GM21619 (cell line): ENCODE results near the gene PSMA6.
"Not testable (repeated sequence)": the region's sequence is repeated elsewhere in the genome, so short reads cannot be mapped to it uniquely, and the experiment has no call there.

Source experiments
- ATAC-seq: cut with Tn5 transposase; IDR thresholded peaks from one replicate; pipeline ENCODE4 v1.9.1; 2021; ENCODE audit not compliant: unreplicated experiment

Gene PSMA6

DNA sequence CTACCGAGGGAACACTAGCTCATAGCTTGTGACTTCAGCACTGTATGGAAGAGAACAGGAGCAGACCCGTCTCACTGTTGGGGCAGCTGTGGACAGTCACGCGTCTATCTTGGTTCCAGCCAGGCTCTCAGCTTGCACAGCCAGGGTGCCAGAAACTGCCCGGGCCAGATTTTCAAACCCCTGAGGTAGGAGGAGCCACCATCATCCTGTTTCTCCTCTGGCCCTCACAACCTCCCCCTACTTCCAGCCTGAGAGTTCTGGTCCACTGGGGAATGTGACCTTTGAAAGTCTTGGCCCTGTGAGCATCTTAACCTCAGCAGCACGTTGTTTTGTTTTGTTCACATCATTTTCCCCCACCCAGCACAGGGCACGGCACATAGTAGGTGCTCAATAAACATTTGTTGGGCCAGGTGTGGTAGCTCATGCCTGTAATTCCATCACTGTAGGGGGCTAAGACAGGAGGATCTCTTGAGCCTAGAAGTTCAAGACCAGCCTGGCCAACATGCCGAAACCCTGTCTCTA is 50.4 kb downstream of the PSMA6 start:
- ATAC-seq: no peak

DNA sequence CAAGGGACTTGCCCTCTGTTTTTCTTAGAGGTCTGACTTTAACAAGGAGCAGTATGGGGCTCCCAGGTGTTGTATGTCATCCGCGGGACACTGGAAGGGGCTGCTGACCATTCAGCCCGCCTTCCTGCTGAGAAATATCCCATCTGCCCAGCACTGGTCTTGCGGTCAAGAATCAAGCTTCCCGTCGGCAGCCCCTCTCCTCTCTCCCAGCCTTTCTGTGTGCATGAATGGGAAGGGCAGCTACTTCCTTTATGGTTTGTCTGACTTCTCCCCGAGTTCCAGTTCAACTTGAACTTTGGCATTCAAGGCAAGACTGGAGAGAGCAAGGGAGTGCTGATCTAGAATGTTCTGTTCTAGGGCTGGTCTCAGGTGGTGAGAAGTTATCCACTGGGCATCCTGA is 51.5 kb downstream of the PSMA6 start:
- ATAC-seq: no peak

DNA sequence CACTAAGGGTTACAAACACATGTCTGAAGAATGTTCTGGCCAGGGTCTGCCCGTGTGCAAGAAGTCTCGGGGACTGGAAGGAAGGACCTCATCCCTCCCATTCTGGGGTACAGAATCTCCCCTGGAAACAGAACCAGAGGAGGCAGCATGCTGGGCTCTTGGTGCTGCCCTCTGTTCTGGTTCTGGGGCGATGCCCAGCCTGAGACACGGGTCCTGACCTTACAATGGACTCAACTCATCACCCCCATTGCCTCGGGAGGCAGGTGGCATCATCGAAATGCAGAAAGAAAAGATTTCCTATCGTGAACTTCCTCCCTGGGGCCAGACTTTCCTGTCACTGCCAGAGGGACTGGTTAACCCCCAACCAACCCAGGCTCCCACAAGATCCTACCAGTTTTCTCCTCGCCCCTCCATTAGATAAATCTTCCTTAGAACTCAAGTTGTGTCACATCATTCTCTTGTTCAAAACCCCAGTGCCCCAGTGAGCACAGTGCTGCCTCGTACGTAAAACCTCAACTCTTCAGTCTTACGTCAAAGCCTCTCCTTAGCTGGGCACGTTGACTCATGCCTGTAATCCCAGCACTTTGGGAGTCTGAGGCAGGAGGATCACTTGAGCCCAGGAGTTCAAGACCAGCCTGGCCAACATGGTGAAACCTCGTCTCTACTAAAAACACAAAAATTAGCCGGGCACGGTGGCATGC is 52.1 kb downstream of the PSMA6 start:
- ATAC-seq: no peak

DNA sequence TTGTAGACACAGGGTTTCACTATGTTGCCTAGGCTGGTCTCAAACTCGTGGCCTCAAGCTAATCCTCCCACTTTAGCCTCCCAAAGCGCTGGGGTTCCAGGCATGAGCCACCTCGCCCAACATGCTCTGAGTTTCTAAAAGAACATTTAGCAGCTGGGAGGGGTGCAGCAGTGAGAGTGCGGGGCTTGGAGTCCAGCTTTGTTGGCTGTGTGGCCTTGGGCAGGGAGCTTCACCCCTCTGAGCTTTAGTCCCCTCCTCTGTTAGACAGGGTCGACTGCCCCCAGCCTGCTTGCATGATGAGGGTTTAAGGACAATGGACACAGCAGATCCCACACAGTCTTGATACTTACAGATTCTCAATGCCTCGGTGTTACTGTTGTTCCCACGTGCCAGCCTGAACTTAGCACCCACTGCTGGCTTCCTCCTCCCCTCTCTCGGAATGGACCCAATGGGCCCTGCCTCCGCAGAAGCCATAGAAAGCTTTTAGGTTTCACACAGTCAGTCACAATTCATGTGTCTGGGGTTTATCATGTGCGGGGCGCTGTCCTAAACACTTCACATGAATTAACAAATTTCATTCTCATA is 54.6 kb downstream of the PSMA6 start:
- ATAC-seq: no peak

DNA sequence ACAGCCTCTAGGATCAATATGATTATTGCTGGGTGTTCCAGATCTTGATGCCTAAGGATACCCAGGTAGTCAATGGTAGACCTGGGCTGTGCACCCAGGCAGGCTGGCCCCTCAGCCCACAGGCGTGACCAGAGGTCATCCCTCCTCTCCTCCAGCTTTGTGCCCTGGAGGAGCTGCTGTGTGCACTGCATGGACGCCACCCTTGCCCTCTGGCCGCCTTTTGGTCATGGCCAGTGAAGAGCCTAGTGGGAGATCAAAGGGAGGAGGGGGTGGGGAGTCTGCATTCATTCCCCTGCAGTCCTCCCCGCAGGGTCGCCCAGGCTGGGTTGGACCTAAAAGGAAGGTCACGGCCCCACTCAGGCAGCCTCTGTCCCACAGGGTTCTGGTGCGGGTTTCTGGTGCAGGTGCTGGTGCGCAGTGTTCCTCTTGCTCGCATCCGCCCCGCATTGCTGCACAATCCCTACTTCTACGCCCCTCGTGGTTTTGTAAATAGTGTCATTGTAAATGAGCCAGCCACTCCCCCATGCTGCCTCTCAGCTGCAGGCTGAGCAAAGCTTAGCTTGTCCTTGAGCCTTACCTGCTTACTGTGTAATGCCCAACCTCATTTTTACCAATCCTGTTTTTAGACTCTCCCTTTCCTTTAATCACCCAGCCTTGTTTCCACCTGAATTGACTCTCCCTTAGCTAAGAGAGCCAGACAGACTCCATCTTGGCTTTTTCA is 55.3 kb downstream of the PSMA6 start:
- no peak for ATAC-seq

DNA sequence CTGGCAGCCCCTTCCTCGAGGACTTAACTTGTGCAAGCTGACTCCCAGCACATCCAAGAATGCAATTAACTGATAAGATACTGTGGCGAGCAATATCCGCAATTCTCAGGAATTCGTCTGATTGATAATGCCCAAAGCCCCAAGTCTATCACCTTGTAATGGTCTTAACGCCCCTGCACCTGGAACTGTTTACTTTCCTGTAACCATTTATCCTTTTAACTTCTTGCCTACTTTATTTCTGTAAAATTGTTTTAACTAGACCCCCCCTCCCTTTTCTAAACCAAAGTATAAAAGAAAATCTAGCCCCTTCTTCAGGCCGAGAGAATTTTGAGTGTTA is 55.8 kb downstream of the PSMA6 start:
- ATAC-seq: not testable (repeated sequence)

DNA sequence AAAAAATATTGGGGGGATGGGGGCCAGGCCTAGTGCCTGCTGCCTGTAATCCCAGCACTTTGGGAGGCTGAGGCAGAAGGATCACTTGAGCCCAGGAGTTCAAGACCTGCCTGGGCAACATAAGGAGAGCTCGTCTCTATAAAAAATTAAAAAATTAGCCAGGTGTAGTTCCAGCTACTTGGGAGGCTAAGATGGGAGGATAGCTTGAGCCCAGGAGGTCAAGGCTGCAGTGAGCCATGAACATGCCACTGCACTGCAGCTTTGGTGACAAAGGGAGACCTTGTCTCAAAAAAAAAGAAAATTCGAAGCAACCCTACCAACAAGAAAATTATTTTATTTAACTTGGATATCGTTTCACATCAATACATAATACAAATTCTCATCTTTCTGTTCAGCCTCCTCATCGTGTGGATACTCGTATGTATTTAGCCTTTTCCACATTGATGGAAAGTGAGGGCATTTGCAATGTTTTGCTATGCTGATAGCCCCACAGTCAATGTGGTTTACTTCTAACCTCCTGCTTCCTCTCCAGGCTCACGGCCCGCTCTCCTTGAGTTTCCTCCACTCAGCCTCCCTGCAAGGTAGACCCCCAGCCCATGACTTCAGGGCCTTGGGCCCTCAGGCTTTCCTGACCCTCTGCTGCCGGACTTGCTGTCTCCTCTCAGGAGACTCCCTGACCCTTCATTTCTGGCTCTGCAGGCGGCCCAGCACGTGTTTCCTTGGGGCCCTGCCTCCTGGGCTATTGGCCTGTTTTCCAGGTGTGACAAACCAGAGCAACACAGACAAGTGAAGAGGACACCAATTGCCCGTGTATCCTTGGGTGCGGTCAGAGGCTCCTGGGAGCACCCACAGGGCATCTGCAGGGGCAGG is 57.5 kb downstream of the PSMA6 start:
- no peak for ATAC-seq

DNA sequence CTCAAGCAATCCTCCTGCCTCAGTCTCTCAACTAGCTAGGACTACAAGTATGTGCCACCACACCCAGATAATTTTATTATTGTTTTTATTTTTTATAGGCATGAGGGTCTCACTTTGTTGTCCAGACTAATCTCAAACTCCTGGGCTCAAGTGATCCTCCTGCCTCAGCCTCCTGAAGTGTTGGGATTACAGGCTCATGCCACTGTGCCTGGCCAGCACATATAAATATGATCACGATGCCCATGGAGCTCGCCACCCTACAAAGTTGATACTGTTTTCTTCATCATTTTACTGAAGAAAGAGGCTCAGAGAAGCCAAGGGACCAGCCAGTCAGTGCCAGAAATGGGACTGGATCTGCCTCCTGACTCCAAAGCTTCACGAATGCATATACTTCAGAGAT is 59.3 kb downstream of the PSMA6 start:
- no peak for ATAC-seq

DNA sequence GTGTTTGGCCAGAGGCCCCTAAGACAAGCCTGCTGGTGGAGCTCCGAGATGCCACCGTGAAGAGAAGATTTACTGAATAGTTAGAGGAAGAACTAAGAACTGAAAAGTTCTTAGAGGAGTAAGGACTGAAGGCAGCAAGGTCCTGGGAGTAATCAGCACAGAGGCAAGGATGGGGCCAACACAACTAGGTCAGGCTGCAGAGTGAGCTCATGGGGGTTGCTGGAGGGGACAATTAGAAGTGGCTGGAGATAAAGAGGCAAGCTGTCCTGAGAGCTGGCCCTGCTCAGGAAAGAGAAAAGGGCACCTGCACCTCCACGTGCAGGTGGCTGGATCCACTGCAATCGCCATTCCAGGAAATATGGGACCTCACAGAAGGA is 59.7 kb downstream of the PSMA6 start:
- ATAC-seq: no peak

DNA sequence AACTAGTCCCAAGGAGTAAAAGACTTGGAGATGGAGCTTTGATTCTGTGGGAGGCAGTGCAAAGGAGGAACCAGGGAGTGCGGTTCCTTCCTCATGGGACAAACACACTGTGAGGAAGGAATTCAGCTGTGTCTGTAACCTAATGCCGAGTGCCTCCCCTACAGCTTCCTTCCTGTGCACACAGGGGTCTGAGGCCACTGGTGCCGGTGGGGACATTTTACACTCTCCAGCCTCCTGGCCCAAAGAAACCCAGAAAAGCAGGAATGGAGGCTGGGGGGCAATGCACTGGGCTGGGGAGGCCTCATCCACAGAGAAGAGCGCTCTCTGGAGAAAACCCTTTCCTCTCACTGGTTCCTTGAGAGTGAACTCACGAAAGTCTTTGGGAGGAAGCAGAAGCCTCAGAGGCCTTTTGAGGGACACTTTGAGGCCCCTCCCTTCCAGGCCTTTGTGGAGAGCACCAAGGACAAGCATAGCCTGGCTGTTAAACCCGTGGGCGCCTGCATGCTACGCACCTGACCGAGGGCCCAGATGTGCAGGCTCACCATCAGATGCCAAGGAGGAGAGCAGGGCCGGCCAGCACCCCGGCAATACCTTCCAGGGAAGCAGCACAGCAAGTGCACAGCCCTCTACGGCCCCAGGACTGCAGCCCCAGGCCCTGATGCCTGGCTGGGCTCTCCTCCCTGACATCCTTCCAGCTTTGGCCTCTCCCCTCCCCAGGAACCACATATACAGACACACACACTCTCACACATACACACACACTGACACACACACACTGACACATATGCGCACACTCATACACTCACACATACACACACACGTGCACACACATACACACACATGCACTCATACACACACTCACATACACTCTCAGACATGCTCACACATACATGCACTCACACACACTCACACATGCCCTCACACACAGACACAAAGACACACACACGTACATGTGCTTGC is 60.4 kb downstream of the PSMA6 start:
- no peak for ATAC-seq

DNA sequence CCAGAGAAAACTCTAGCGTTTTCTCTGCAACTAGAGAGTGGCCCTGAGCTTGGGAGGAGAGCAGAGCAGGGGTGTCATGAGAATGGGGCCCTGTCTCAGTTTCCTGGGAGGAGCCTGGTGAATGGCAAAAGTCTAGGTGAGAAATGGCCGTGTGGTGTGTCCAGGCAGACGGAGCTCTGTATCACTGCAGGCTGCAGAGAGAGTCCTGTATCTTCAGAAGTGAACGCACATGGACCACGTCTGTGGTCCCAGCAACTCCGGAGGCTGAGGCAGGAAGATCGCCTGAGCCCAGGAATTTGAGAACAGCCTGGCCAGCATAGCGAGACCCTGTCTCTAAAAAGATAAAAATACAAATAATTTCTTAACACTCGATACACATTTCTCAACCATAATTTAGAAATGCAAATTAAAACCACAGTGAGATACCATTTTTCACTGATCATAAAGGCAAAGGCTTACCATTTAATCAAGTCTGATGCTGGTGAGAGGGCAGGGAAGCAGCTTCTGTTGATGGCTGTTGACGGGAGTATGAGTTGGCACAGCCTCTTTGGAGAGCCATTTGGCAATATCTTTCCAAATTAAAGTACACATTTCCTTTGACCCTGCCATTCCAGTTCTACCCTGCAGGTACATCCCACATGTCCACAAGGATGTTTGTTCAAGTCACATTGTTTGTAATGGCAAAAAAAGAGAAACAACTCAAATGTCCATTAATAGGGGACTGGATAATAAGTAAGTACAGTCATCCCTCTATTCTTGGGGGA is 61.4 kb downstream of the PSMA6 start:
- ATAC-seq: no peak

DNA sequence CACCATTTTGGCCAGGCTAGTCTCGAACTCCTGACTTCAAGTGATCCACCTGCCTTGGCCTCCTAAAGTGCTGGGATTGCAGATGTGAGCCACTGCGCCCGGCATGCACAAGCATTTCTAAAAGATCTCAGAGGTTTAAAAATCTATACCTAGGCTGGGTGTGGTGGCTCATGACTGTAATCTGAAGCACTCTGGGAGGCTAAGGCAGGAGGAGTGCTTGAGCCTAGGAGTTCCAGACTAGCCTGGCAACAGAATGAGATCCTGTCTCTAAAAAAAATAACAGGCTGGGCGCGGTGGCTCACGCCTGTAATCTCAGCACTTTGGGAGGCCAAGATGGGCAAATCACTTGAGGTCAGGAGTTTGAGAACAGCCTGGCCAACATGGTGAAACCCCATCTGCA is 63.1 kb downstream of the PSMA6 start:
- ATAC-seq: not testable (repeated sequence)

DNA sequence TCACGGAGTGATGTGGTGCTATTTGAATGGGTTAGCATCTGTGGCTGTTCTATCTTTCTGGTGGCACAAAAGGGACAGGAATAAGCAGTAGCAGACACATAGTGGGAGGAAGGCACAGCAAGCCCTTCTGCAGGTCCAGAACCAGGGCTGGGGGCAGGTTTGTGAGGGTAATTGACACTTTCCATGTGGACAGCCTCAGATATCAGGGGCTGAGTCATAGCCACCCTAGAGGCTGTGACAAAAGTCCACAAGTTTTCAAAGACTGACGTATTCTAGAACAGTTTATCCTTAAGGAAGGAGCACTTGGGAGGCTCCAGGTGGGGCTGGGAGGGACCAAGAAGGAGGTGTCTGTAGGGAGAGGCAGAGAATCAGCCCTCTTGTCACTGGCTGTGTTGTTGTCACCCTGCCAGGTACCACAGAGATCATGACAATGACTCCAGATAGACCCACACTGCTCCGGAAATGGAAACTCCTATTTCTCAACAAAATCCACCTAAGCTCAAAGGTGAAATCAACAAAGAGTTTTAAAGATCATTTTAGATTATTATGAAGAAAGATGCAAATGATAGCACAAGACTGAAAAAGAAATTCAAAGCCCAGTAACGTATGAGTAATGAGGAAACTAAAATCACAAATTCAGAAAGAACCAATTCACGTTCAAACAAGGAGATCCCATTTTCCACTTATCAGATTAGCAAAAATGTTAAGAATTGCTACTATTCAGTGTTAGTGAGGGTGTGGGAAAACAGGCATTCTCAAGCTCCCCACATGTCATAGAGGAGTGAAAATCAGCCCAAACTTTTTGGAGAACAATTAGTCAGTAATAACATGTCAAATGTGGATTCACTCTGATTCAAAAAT is 64.0 kb downstream of the PSMA6 start:
- ATAC-seq: no peak

DNA sequence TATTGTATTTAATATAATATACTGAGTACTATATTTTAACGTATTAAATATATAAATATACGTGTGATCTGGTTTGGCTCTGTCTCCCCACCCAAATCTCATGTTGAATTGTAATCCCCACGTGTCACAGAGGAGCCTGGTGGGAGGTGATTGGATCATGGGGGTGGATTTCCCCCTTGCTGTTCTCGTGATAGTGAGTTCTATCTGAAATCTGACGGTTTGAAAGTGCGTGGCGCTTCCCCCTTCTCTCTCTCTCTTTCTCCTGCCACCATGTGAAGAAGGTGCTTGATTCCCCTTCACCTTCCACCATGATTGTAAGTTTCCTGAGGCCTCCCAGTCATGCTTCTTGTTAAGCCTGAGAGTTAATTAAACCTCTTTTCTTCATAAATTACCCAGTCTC is 67.5 kb downstream of the PSMA6 start:
- not testable (repeated sequence) for ATAC-seq

DNA sequence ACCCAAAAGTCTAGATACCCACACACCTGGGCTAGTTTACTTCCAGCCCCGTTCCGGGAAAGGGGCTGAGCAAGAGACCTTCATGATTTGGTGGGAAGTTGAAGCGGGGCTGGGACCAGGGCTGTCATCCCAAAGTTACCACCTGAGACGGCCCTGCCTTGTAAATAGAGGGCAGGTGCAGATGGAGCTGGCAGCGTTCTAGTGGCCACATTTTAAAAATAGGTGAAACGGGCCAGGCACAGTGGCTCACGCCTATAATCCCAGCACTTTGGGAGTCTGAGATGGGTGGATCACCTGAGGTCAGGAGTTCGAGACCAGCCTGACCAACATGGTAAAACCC is 68.9 kb downstream of the PSMA6 start:
- no peak for ATAC-seq

DNA sequence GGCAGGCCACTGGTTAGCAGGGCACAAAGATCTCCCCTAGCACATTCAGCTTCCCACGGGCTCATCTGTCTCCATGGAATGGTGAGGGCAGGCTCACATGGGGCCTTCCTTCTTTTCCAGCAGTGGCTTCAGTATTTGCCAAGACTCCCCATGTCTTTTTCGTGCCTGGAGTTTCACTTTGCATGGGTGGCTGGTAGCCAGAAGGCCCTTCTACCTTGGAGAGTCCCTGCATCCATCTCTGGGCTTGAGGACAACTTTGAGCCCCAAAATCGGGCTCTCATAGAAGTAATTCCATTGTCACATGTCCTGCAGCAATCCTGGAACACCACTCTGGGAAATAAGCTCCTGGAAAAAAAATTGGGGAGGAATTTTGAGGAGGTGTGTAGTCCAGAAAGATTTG is 70.3 kb downstream of the PSMA6 start:
- no peak for ATAC-seq

DNA sequence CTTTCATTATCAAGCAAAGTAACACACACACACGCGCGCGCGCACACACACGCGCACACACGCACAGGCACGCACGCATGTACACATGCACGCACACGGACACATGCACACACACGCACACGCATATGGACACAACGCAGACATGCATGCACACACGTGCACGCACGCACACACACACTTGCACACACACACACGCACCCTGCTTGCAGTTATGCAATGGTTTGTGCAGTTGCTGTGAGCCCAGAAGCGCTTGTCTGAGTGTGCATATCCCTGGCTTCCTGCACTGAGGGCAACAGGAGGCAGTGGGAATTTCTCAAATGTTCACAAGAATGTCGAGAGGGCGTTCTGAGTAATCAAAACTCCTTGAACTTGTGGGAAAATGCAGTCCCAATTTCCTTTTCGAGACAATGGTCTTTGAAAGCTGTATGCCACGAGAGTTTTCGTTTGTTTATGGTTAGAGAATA is 70.8 kb downstream of the PSMA6 start:
- no peak for ATAC-seq
